Liver (tissue), 9 donors: ENCODE results near the gene MAPT. TPM values are rescaled to one million over a fixed set of nuclear protein-coding genes. Genes with fewer than 3 reads are reported as not detected.

ENCODE experiments used
- DNase-seq: peaks from one replicate; pipeline ENCODE4 v3.0.0-alpha.2; 2017; ENCODE audit warnings: low spot score
- H3K27ac ChIP-seq, 2 donors: one replicate each; pipeline ENCODE4 v1.7.0; 2013; ENCODE audit warnings: inconsistent platforms in 2 of 2, low read length in 2 of 2, control low read depth in 1 of 2, low read depth in 1 of 2, mild to moderate bottlenecking in 1 of 2
- H3K27me3 ChIP-seq, 4 donors: one replicate each; pipeline versions ENCODE4 v1.6.1 to v1.7.0; 2013; ENCODE audit warnings: low read length in 3 of 4, inconsistent platforms in 1 of 4, mild to moderate bottlenecking in 1 of 4, moderate library complexity in 1 of 4; ENCODE audit not compliant: control insufficient read depth in 4 of 4, insufficient read depth in 4 of 4
- H3K36me3 ChIP-seq, 4 donors: one replicate each; pipeline versions ENCODE4 v1.6.1 to v1.7.0; 2013; ENCODE audit warnings: low read length in 3 of 4, mild to moderate bottlenecking in 3 of 4, low read depth in 1 of 4, moderate library complexity in 1 of 4; ENCODE audit not compliant: control insufficient read depth in 4 of 4, insufficient read depth in 3 of 4
- H3K4me1 ChIP-seq, 4 donors: one replicate each; pipeline versions ENCODE4 v1.6.1 to v1.7.0; 2013; ENCODE audit warnings: low read length in 3 of 4, mild to moderate bottlenecking in 3 of 4, moderate library complexity in 1 of 4; ENCODE audit not compliant: control insufficient read depth in 4 of 4, insufficient read depth in 4 of 4
- H3K4me3 ChIP-seq, 3 donors: one replicate each; pipeline versions ENCODE4 v1.6.1 to v1.7.0; 2013; ENCODE audit warnings: low read length in 3 of 3, control low read depth in 1 of 3, low read depth in 1 of 3, mild to moderate bottlenecking in 1 of 3
- H3K9ac ChIP-seq, 2 donors: one replicate each; pipeline ENCODE4 v1.7.0; 2013; ENCODE audit warnings: low read length in 2 of 2, mild to moderate bottlenecking in 2 of 2, moderate library complexity in 2 of 2, control low read depth in 1 of 2, low read depth in 1 of 2
- H3K9me3 ChIP-seq, 4 donors: one replicate each; pipeline versions ENCODE4 v1.6.1 to v1.7.0; 2013; ENCODE audit warnings: low read length in 3 of 4; ENCODE audit not compliant: control insufficient read depth in 4 of 4
- CTCF ChIP-seq: fragments of 150-350 bp; IDR thresholded peaks from 2 replicates; pipeline ENCODE4 v1.5.1; 2017; ENCODE audit warnings: improper control_type of control experiment, low read depth, low read length; ENCODE audit not compliant: missing input control
- EGR1 ChIP-seq, 2 donors: IDR thresholded peaks; 2 replicates each; pipeline ENCODE4 v1.6.1; 2016 to 2018; ENCODE audit warnings: antibody characterized with exemption in 2 of 2, low read depth in 2 of 2
- FOXA2 ChIP-seq: IDR thresholded peaks from 2 replicates; pipeline ENCODE4 v1.6.1; 2016; ENCODE audit warnings: antibody characterized with exemption
- HNF4A ChIP-seq, 2 donors: conservative IDR thresholded peaks; 2 replicates each; pipeline ENCODE4 v1.6.1; 2016; ENCODE audit warnings: antibody characterized with exemption in 2 of 2, mild to moderate bottlenecking in 2 of 2
- HNF4G ChIP-seq: IDR thresholded peaks from 2 replicates; pipeline ENCODE4 v1.6.1; 2016; ENCODE audit warnings: antibody characterized with exemption
- JUND ChIP-seq, 2 donors: IDR thresholded peaks; 2 replicates each; pipeline ENCODE4 v1.6.1; 2016; ENCODE audit warnings: antibody characterized with exemption in 2 of 2
- RAD21 ChIP-seq, 2 donors: IDR thresholded peaks; 2 replicates each; pipeline ENCODE4 v1.6.1; 2016; ENCODE audit warnings: antibody characterized with exemption in 2 of 2, mild to moderate bottlenecking in 2 of 2
- RXRA ChIP-seq, 2 donors: IDR thresholded peaks; 2 replicates each; pipeline ENCODE4 v1.6.1; 2017 to 2018; ENCODE audit warnings: antibody characterized with exemption in 2 of 2, mild to moderate bottlenecking in 1 of 2
- SP1 ChIP-seq: IDR thresholded peaks from 2 replicates; pipeline ENCODE4 v1.6.1; 2018; ENCODE audit warnings: antibody characterized with exemption, mild to moderate bottlenecking
- TAF1 ChIP-seq: conservative IDR thresholded peaks from 2 replicates; pipeline ENCODE4 v1.6.1; 2016; ENCODE audit warnings: antibody characterized with exemption, mild to moderate bottlenecking
- YY1 ChIP-seq: IDR thresholded peaks from 2 replicates; pipeline ENCODE4 v1.6.1; 2016; ENCODE audit warnings: antibody characterized with exemption, mild to moderate bottlenecking
- WGBS: extraction: QIAGEN DNeasy Blood & Tissue Kit; methylation state at CpG from one replicate; pipeline ENCODE4 v1.1.7; 2013; 5-methylcytosine and 5-hydroxymethylcytosine counted together
- polyA plus RNA-seq, 2 donors: library from polyadenylated mRNA; stranded (reverse) in 1 of 2; unstranded in 1 of 2; fragments of 200-250 nt in 1 of 2; fragments of >200 nt in 1 of 2; fragmentation: Nextera tagmentation in 1 of 2; extraction: Ambion mirVana in 1 of 2; gene quantifications; one replicate each; pipeline versions ENCODE4 v1.2.1 to v1.2.3, GENCODE V29; 2013 to 2015
- total RNA-seq, 2 donors: library from RNA; depleted of rRNA; stranded (reverse); fragments of >200 nt; gene quantifications; one replicate each; pipeline ENCODE4 v1.2.3, GENCODE V29; 2014
- TF ChIP-seq, protein P1 (sequence below): IDR thresholded peaks from 2 replicates; pipeline ENCODE4 v1.6.1; 2016; ENCODE audit warnings: antibody characterized with exemption, mild to moderate bottlenecking
- TF ChIP-seq, protein P2 (sequence below): IDR thresholded peaks from 2 replicates; pipeline ENCODE4 v1.6.1; 2016; ENCODE audit warnings: antibody characterized with exemption
- TF ChIP-seq, protein P3 (sequence below): IDR thresholded peaks from 2 replicates; pipeline ENCODE4 v1.6.1; 2016; ENCODE audit warnings: antibody characterized with exemption
- donor health status: healthy.
- donor health status: healthy.
- donor health status: healthy.
- donor health status: healthy.
- donor health status: healthy.

Gene MAPT
- total and polyA plus RNA-seq, 4 donors = 0.05 to 0.67 (median 0.27) TPM

GRCh38 chr17:45851022-45851421, 43.3 kb upstream of the MAPT start:
- Histone ChIP-seq H3K4me1 (no peaks in the 10 kb centered on the region), H3K27ac (no peak overlapping the region), H3K9ac (no peak overlapping the region), H3K4me3 (no peak overlapping the region), H3K36me3 (no peaks in the 10 kb centered on the region), H3K9me3 (no peaks in the 10 kb centered on the region), H3K27me3 (no peaks in the 10 kb centered on the region)
- no peak for DNase-seq
- TF ChIP-seq SP1 (no peak), CTCF (no peak), HNF4A (conservative IDR thresholded peaks at IDR 0.05) (no peak), RXRA (IDR thresholded peaks at IDR 0.05) (no peak), RAD21 (IDR thresholded peaks at IDR 0.05) (no peak), FOXA2 (no peak)
- TF ChIP-seq, protein P1, sequence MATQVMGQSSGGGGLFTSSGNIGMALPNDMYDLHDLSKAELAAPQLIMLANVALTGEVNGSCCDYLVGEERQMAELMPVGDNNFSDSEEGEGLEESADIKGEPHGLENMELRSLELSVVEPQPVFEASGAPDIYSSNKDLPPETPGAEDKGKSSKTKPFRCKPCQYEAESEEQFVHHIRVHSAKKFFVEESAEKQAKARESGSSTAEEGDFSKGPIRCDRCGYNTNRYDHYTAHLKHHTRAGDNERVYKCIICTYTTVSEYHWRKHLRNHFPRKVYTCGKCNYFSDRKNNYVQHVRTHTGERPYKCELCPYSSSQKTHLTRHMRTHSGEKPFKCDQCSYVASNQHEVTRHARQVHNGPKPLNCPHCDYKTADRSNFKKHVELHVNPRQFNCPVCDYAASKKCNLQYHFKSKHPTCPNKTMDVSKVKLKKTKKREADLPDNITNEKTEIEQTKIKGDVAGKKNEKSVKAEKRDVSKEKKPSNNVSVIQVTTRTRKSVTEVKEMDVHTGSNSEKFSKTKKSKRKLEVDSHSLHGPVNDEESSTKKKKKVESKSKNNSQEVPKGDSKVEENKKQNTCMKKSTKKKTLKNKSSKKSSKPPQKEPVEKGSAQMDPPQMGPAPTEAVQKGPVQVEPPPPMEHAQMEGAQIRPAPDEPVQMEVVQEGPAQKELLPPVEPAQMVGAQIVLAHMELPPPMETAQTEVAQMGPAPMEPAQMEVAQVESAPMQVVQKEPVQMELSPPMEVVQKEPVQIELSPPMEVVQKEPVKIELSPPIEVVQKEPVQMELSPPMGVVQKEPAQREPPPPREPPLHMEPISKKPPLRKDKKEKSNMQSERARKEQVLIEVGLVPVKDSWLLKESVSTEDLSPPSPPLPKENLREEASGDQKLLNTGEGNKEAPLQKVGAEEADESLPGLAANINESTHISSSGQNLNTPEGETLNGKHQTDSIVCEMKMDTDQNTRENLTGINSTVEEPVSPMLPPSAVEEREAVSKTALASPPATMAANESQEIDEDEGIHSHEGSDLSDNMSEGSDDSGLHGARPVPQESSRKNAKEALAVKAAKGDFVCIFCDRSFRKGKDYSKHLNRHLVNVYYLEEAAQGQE = no peak
- TF ChIP-seq, protein P2, sequence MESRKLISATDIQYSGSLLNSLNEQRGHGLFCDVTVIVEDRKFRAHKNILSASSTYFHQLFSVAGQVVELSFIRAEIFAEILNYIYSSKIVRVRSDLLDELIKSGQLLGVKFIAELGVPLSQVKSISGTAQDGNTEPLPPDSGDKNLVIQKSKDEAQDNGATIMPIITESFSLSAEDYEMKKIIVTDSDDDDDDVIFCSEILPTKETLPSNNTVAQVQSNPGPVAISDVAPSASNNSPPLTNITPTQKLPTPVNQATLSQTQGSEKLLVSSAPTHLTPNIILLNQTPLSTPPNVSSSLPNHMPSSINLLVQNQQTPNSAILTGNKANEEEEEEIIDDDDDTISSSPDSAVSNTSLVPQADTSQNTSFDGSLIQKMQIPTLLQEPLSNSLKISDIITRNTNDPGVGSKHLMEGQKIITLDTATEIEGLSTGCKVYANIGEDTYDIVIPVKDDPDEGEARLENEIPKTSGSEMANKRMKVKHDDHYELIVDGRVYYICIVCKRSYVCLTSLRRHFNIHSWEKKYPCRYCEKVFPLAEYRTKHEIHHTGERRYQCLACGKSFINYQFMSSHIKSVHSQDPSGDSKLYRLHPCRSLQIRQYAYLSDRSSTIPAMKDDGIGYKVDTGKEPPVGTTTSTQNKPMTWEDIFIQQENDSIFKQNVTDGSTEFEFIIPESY = no peak
- WGBS = 78% methylated on average over 6 of the region's 6 CpGs

DNA sequence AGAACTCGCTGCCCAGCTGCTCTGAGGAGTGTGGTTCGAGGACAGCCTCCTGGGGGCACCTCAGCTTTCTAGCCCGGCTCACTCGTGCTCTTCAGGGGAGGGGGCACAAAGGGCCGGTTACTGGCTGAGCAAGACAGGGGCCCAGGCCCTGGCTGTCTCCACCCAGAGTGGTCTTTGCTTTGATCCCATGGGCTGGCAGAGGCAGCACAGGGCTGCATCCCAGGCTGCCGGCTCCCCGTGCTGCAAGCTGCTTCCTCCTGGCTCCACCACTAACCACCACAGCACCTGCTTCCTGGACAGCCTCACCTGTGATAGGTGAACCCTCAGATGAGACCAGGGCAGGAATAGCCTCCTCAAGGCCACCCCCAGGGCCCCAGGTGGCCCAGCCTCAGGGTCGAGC, 42.9 kb upstream of the MAPT start:
- 57% methylated on average over 8 of the region's 8 CpGs for WGBS
- Histone ChIP-seq H3K4me1 (no peaks in the 10 kb centered on the region), H3K4me3 (no peak overlapping the region), H3K9ac (no peak overlapping the region), H3K27me3 (no peaks in the 10 kb centered on the region), H3K36me3 (no peaks in the 10 kb centered on the region), H3K9me3 (no peaks in the 10 kb centered on the region), H3K27ac (no peak overlapping the region)
- no peak for DNase-seq
- TF ChIP-seq YY1 (no peak), TAF1 (no peak), SP1 (no peak), JUND (IDR thresholded peaks at IDR 0.05) (no peak), HNF4G (no peak), HNF4A (conservative IDR thresholded peaks at IDR 0.05) (no peak), EGR1 (IDR thresholded peaks at IDR 0.05; ENCODE audit: low read depth in 2 of 2) (no peak), RXRA (IDR thresholded peaks at IDR 0.05) (no peak)
- TF ChIP-seq, protein P3, sequence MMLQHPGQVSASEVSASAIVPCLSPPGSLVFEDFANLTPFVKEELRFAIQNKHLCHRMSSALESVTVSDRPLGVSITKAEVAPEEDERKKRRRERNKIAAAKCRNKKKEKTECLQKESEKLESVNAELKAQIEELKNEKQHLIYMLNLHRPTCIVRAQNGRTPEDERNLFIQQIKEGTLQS = no peak
